Activated CD4-positive, CD25-positive, alpha-beta regulatory T cell (primary cell): ENCODE results near the gene PRKX.
"Not testable (repeated sequence)": the region's sequence is repeated elsewhere in the genome, so short reads cannot be mapped to it uniquely, and the experiment has no call there.

Experiments used
- DNase-seq, 4 experiments: peaks; one replicate each; lab custom pipeline; 2025; lab: John Stamatoyannopoulos, UW

PRKX gene

GRCh38 chrX:3577551-3577950 is 135.9 kb downstream of the PRKX start:
- DNase-seq = no peak

- no peak for DNase-seq
Measured at GRCh38 chrX:3576886-3577501, 136.5 kb downstream of the PRKX start.

- no peak for DNase-seq
Measured at GRCh38 chrX:3567686-3568085, 145.8 kb downstream of the PRKX start.

- no peak for DNase-seq
Measured at GRCh38 chrX:3563451-3563850, 150.0 kb downstream of the PRKX start.

- DNase-seq = not testable (repeated sequence)
Measured at GRCh38 chrX:3560010-3560409, 153.4 kb downstream of the PRKX start.
